Omental fat pad (tissue), 4 donors: ENCODE measurements around the gene TRIML1. TPM values are rescaled to one million over a fixed set of nuclear protein-coding genes. Genes with fewer than 3 reads are reported as not detected.

ENCODE experiments used
- ATAC-seq: fragments of 150-250 bp; one replicate; pipeline ENCODE4 v1.9.1; 2016; ENCODE audit warnings: mild to moderate bottlenecking, moderate library complexity; ENCODE audit not compliant: low FRiP score
- DNase-seq: peaks from one replicate; pipeline ENCODE4 v3.0.0-alpha.2; 2019; ENCODE audit warnings: low spot score
- CTCF ChIP-seq, 3 donors: fragments of 450-650 bp; IDR thresholded peaks; one replicate each; pipeline ENCODE4 v1.5.1; 2016 to 2017; ENCODE audit warnings: antibody characterized with exemption in 3 of 3, mild to moderate bottlenecking in 3 of 3, moderate library complexity in 2 of 3
- total RNA-seq, 4 donors: library from RNA; depleted of rRNA; stranded (reverse); fragments of >200 nt; gene quantifications; one replicate each; pipeline ENCODE4 v1.1.0, GENCODE V29; 2016

TRIML1 gene
- total RNA-seq, 4 donors from 2014 or later: not detected

- ATAC-seq: no peak
- no peak for TF ChIP-seq CTCF (IDR thresholded peaks at IDR 0.05)
- DNase-seq: no peak
Observed at GRCh38 chr4:188130355-188130754, 8.9 kb upstream of the TRIML1 start.

- DNase-seq: no peak
- no peak for TF ChIP-seq CTCF (IDR thresholded peaks at IDR 0.05)
Observed at GRCh38 chr4:188132232-188132631, 7.0 kb upstream of the TRIML1 start.

GRCh38 chr4:188138227-188138626 lies 1.0 kb upstream of the TRIML1 start:
- TF ChIP-seq CTCF (IDR thresholded peaks at IDR 0.05): no peak
- no peak for DNase-seq
- ATAC-seq: no peak

More at GRCh38 chr4:188132232-188132631, 7.0 kb upstream of the TRIML1 start:
- ATAC-seq: no peak

- no peak for DNase-seq
- TF ChIP-seq CTCF (IDR thresholded peaks at IDR 0.05): no peak
- ATAC-seq: no peak
Observed at GRCh38 chr4:188139671-188140070, 430 bp downstream of the TRIML1 start.

GRCh38 chr4:188143731-188144130 lies 4.5 kb downstream of the TRIML1 start:
- DNase-seq (no peak), ATAC-seq (no peak)
- no peak for TF ChIP-seq CTCF (IDR thresholded peaks at IDR 0.05)

GRCh38 chr4:188145601-188146000 lies 6.4 kb downstream of the TRIML1 start:
- DNase-seq (no peak), ATAC-seq (no peak)
- TF ChIP-seq CTCF (IDR thresholded peaks at IDR 0.05): no peak

GRCh38 chr4:188146618-188147017 lies 7.4 kb downstream of the TRIML1 start:
- ATAC-seq (no peak), DNase-seq (no peak)
- no peak for TF ChIP-seq CTCF (IDR thresholded peaks at IDR 0.05)
